ENCODE results near the gene NUP160.
A peak's percentile ranks its signal among the peaks of the same experiment; 100 is the strongest.
"Not testable (repeated sequence)": the region's sequence is repeated elsewhere in the genome, so short reads cannot be mapped to it uniquely, and the experiment has no call there.

The NUP160 gene

DNA sequence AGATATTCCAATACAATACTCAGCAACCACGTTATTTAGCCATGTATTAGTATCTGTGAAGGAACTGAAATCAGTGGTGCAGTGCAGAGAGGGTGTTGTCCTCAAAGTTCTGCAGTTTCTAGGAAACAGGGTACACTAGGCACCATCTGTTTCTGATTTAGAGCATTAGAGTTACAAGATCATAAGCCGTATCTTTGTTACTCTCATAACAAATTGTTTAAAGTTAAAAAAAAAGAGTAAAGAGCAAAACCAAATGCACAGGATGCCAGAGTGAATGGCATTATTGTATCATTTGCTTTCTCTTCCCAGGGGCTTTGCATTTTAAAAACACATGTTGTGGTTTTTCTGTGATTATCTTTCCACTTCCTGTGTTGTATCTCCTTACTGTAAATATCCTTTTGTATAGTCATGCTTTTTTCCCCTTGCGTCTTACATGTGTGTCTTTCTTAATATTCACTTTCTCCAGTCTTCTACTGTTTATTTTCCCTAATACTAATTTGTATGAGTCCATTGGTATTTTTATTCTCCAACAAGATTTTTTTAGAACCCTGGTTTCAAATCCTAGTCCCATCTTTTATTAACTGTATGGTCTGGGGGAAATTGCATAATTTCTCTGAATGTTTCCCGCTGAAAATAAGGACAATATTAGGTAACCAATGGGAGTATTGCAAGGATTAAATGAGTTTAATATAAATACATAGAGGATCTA is 15.2 kb upstream of the NUP160 start:
- peak; percentile 76 for FAIRE-seq
- DNase-seq (ENCODE audit: extremely low spot score, insufficient read length, low read depth): no peak

- FAIRE-seq: no peak
- DNase-seq (ENCODE audit: extremely low spot score, insufficient read length, low read depth): no peak
Observed at GRCh38 chr11:47861728-47862127, 13.6 kb upstream of the NUP160 start.

DNA sequence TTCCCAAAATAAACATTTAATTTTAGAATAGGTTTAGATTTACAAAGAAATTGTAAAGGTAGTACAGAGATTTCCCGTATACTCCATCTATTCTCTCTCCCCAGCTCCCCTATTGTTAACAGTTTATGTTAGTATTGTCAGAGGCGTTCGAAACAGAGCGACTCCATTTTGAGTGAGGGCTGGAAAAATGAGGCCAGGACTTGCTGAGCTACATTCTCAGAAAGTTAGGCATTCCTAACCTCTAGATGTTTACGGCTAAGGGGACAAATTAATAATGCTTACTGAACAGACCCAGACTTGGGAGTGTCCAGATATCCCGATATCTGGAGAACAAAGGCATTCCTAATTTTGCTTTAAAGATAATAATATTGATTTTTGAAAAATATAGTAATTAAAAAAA is 12.4 kb upstream of the NUP160 start:
- DNase-seq (ENCODE audit: extremely low spot score, insufficient read length, low read depth): no peak
- no peak for FAIRE-seq

DNA sequence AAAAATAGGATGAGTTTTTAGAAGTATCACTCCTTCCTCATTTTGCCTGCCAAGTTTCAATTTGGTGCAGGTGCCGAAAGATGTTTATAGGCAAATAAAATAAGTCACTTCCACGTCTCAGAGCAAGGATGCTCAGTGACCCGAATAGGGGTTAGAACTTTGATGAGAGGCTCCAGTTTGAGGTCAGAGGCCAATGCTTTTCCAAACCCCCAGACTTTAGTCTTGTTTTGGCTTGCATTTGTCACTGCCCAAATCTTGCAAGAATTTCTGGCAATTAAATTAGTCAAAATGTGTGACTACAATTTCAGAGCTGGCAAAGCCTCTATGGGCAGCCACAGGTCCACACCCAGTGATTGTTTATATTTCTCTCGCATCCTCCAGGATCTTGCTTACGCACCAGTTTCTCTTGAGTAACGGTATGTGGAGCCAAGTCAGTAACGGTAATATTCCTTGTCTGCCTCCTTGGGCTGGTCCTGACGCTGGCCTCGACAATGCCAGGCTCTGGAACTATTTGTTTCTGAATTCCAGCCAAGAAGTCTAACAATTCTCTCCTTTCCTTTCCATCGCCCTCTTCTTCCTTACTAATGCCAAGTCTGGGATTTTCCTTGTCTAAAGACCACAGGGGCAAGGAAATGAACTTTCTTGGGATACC is 9.9 kb upstream of the NUP160 start:
- DNase-seq (ENCODE audit: extremely low spot score, insufficient read length, low read depth) (no peak), FAIRE-seq (peak; percentile 48)

GRCh38 chr11:47857485-47857884 is 9.3 kb upstream of the NUP160 start:
- FAIRE-seq: no peak

DNA sequence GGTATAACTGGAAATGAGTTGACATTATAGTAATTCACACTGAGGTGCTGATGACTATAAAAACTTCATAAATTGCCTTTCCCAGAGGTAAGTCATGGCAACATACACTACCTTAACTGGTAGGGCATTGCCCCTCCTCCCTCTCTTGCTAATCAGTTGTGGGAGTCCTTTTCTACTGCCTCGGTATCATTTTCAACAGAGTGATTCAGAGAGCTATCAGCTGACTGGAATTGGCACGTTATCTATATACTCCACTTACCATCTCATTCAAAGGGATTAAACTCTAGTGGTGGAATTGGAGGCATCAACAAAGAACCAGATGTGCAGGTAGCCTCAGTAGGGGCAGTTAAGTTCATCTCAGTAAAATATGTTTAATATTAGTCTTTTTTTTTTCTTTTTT is 8.0 kb upstream of the NUP160 start:
- DNase-seq (ENCODE audit: extremely low spot score, insufficient read length, low read depth) (no peak), FAIRE-seq (no peak)

More at GRCh38 chr11:47857485-47857884, 9.3 kb upstream of the NUP160 start:
- no peak for DNase-seq (ENCODE audit: extremely low spot score, insufficient read length, low read depth)

DNA sequence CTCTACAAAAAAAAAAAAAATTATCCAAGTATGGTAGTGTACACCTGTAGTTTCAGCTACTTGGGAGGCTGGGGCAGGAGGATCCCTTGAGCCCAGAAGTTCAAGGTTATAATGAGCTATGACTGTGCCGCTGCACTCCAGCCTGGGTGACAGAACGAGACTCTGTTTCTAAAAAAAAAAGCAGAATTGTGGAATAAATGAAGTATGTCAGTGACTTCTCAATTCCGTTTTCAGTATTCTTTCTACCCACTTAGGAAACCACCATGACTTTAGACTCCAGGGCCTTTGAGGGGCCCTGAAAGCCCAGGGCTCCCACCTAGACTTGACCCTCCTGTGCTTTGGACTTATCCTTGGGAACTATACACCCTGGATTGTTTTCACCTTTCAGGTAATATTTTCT is 6.5 kb upstream of the NUP160 start:
- FAIRE-seq (peak; percentile 68), DNase-seq (ENCODE audit: extremely low spot score, insufficient read length, low read depth) (no peak)

DNA sequence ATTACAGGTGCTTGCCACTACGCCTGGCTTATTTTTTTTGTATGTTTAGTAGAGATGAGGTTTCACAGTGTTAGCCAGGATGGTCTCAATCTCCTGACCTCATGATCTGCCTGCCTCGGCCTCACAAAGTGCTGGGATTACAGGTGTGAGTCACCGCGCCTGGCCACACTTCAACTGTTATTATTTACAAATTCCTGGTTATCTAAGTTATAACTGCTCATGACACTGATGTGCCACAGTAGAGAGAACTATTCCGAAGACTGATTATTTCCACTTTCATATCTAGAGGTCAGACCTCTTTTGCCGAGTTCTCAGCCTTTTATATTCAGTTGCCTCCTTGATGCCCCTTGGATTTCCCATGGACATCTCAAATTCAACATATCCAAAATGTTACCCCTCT is 3.9 kb upstream of the NUP160 start:
- no peak for FAIRE-seq
- no peak for DNase-seq (ENCODE audit: extremely low spot score, insufficient read length, low read depth)

GRCh38 chr11:47850337-47850736 is 2.2 kb upstream of the NUP160 start:
- DNase-seq (ENCODE audit: extremely low spot score, insufficient read length, low read depth) (no peak), FAIRE-seq (peak; percentile 31)

DNA sequence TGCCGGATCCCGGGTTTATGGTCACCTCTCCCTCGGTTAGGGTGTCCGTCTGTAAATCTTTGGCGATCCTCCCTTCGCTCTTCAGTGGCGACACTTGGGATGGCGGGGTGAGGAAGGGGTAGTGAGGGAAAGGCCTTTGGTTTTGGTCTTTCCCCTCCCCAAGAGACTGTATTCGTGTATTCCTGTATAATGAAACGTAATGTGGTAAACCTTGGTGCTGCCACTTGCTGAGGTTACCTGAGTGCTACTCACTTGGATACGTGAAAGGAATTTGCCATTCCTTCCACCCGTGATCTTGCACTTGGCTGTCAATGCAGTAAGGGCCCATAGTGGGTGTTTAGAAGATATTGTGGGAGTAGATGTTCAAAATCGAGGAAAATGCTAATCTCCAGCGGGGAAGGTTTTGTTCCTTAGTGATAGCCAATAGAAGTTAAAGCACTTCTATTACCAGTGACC is 578 bp upstream of the NUP160 start:
- DNase-seq (ENCODE audit: extremely low spot score, insufficient read length, low read depth): no peak
- no peak for FAIRE-seq

DNA sequence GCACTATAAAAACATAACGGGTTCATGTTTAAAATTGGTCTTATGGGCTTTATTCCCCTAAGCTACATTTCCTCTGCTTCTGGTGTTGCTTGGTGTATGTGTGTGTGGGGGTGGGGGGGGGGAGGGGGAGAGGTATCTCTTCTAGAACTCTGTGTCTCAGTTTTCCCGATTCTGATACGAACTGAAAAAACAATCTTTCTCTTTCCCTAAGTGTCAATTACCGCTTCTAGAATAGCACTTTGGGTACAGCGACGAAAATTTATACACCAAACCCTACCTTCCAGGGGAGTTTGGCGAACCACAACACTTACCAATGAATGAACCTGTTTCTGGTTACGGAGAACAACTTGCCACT is 636 bp downstream of the NUP160 start:
- DNase-seq (ENCODE audit: extremely low spot score, insufficient read length, low read depth) (no peak), FAIRE-seq (no peak)

GRCh38 chr11:47846998-47847397 is 1.2 kb downstream of the NUP160 start:
- FAIRE-seq: no peak

GRCh38 chr11:47843361-47844055 is 4.6 kb downstream of the NUP160 start:
- DNase-seq (ENCODE audit: extremely low spot score, insufficient read length, low read depth): no peak

More at GRCh38 chr11:47846998-47847397, 1.2 kb downstream of the NUP160 start:
- no peak for DNase-seq (ENCODE audit: extremely low spot score, insufficient read length, low read depth)

DNA sequence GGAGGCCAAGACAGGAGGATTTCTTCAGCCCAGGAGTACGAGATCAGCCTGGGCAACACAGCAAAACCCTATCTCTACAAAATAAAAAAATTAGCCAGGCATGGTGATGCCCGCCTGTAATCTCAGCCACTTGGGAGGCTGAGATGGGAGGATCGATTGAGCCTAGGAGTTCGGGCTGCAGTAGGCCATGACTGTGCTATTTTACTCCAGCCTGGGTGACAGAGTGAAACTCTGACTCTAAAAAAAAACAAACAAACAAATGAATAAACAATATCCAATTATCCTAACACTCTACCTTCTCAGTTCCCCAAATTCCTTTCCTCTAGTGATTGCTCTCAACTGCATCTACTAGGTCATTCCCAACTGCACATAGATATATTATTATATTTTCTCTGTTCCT is 5.4 kb downstream of the NUP160 start:
- FAIRE-seq: no peak

More at GRCh38 chr11:47843361-47844055, 4.6 kb downstream of the NUP160 start:
- FAIRE-seq: no peak

DNA sequence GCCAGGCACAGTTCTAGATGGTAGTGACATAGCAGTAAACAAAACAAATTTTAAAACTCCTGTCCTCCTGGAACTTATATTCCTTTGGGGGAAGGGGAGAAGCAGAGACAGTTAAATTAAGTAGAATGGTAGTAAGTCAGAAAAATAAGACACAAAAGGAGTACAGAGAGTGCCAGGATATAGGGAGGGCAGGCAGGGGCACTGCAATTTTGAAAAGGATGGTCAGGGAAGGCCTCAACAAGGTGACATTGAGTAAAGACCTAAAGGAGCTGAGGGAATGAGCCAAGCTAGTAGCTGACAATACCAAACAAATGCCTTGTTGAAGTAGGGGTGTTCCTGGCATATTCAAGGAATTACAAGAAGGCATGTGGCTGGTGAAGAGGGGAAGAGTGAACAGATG is 10.2 kb downstream of the NUP160 start:
- FAIRE-seq (no peak), DNase-seq (ENCODE audit: extremely low spot score, insufficient read length, low read depth) (no peak)

More for the DNA sequence above, 5.4 kb downstream of the NUP160 start:
- DNase-seq (ENCODE audit: extremely low spot score, insufficient read length, low read depth): no peak

DNA sequence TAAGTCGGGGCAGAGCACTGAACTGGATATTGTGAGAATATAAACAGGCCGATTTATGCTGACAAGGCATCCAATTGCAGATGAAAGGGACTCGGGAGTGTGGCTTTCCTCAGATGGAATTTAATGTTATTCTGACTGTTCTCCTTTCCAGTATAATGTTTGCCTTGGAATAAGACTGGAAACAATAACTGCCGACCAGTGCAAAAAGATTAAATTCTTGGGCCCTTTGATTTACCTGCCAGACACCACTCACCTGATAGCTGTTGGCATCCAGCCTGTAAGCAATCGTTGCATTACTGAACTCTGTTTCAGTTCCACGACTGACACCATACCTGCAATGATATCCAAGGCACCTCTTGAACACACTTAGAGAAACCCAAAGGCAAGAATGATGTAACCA is 10.9 kb downstream of the NUP160 start:
- FAIRE-seq (no peak), DNase-seq (ENCODE audit: extremely low spot score, insufficient read length, low read depth) (no peak)

- DNase-seq (ENCODE audit: extremely low spot score, insufficient read length, low read depth); FAIRE-seq: not testable (repeated sequence)
Observed at GRCh38 chr11:47830013-47830412, 18.1 kb downstream of the NUP160 start.

DNA sequence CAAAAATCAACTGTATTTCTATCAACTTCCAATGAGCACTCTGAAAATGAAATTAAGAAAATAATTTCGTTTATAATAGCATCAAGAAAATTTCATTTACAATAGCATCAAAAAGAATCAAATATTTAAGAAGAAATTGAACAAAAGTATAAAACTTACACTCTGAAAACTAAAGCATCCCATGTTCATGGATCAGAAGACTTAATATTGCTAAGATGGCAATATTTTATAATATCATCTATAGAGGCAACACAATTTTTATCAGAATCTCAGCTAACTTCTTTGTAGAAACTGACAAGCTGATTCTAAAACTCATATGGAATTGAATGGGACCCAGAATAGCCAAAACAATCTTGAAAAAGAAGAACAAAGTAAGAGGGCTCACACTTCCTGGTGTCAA is 19.9 kb downstream of the NUP160 start:
- FAIRE-seq: no peak
- no peak for DNase-seq (ENCODE audit: extremely low spot score, insufficient read length, low read depth)

DNA sequence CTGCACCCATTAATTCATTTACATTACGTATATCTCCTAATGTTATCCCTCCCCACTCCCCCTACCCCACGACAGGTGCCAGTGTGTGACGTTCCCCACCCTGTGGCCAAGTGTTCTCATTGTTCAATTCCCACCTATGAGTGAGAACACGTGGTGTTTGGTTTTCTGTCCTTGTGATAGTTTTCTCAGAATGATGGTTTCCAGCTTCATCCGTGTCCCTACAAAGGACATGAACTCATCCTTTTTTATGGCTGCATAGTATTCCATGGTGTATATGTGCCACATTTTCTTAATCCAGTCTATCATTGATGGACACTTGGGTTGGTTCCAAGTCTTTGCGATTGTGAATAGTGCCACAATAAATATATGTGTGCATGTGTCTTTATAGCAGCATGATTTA is 25.5 kb downstream of the NUP160 start:
- DNase-seq (ENCODE audit: extremely low spot score, insufficient read length, low read depth); FAIRE-seq: not testable (repeated sequence)

- no peak for FAIRE-seq
- DNase-seq (ENCODE audit: extremely low spot score, insufficient read length, low read depth): no peak
Observed at GRCh38 chr11:47819743-47820142, 28.4 kb downstream of the NUP160 start.

- no peak for FAIRE-seq
- no peak for DNase-seq (ENCODE audit: extremely low spot score, insufficient read length, low read depth)
Observed at GRCh38 chr11:47800759-47801158, 47.4 kb downstream of the NUP160 start.

All from GM18507 (cell line).